K562 (cell line): ENCODE measurements around the gene AFF1. TPM values are rescaled to one million over a fixed set of nuclear protein-coding genes. Genes with fewer than 3 reads are reported as not detected.

Source experiments
- BRD9 ChIP-seq: fragments of 450-650 bp; IDR thresholded peaks from 2 replicates; pipeline ENCODE4 v1.6.1; 2018; ENCODE audit warnings: low read depth; ENCODE audit not compliant: partially characterized antibody
- CEBPZ ChIP-seq: fragments of 150-350 bp; IDR thresholded peaks from 2 replicates; pipeline ENCODE4 v1.6.1; 2014; ENCODE audit warnings: low read depth, mild to moderate bottlenecking, low read length, borderline replicate concordance
- EP300 ChIP-seq: IDR thresholded peaks from 2 replicates; pipeline ENCODE4 v1.6.1; 2012; ENCODE audit warnings: low read length, improper control_type of control experiment
- FOS ChIP-seq: IDR thresholded peaks from 3 replicates; pipeline ENCODE4 v1.6.1; 2011; ENCODE audit not compliant: insufficient read length; ENCODE audit errors: extremely low read depth
- MBD2 ChIP-seq: sonication (generic); IDR thresholded peaks from 2 replicates; pipeline ENCODE4 v1.6.1; 2016; ENCODE audit warnings: low read depth, borderline replicate concordance
- PHF21A ChIP-seq: fragments of 450-650 bp; IDR thresholded peaks from 2 replicates; pipeline ENCODE4 v1.6.1; 2017; ENCODE audit warnings: low read depth, borderline replicate concordance
- POLR2AphosphoS2 ChIP-seq: IDR thresholded peaks from 2 replicates; pipeline ENCODE4 v1.6.1; 2012; ENCODE audit warnings: low read length, improper control_type of control experiment
- POLR2H ChIP-seq: IDR thresholded peaks from 2 replicates; pipeline ENCODE4 v1.6.1; 2016; ENCODE audit warnings: missing genetic modification characterization, low read depth, mild to moderate bottlenecking, control low read depth, missing compliant biosample characterization, moderate library complexity
- SAP30 ChIP-seq: fragments of 200-600 bp; sonication (generic); IDR thresholded peaks from 2 replicates; pipeline ENCODE4 v1.6.1; 2012; ENCODE audit warnings: borderline replicate concordance, low read depth, mild to moderate bottlenecking, moderate library complexity, low read length, control low read depth, inconsistent platforms; ENCODE audit not compliant: insufficient read depth, poor library complexity, severe bottlenecking
- SMARCC2 ChIP-seq: fragments of 450-650 bp; IDR thresholded peaks from 2 replicates; pipeline ENCODE4 v1.6.1; 2017; ENCODE audit warnings: antibody characterized with exemption, moderate library complexity, mild to moderate bottlenecking, low read depth
- SMARCE1 ChIP-seq: fragments of 450-650 bp; IDR thresholded peaks from 2 replicates; pipeline ENCODE4 v1.7.1; 2016; ENCODE audit warnings: mild to moderate bottlenecking
- SNAPC5 ChIP-seq: fragments of 250-450 bp; sonication (Bioruptor Pico); IDR thresholded peaks from 2 replicates; pipeline ENCODE4 v1.8.0; 2021; ENCODE audit warnings: moderate library complexity, mild to moderate bottlenecking, inconsistent platforms
- TAF1 ChIP-seq: IDR thresholded peaks from 2 replicates; pipeline ENCODE4 v1.6.1; 2011; ENCODE audit warnings: mild to moderate bottlenecking, low read length, moderate library complexity; ENCODE audit not compliant: insufficient read depth, control insufficient read depth, severe bottlenecking; ENCODE audit errors: extremely low read depth
- U2AF2 ChIP-seq: fragments of 200-400 bp; formaldehyde crosslinking; optimal IDR thresholded peaks from 2 replicates; pipeline ENCODE3; 2017; ENCODE audit warnings: low read depth, mild to moderate bottlenecking, low read length
- ZNF143 ChIP-seq: sonication (generic); formaldehyde crosslinking; IDR thresholded peaks from 2 replicates; pipeline ENCODE4 v1.9.0; 2022; ENCODE audit warnings: mild to moderate bottlenecking, missing genetic modification reagents
- ZNF174 ChIP-seq: fragments of 250-450 bp; sonication (Bioruptor Pico); IDR thresholded peaks from 2 replicates; pipeline ENCODE4 v1.4.0; 2020; ENCODE audit warnings: mild to moderate bottlenecking
- ZNF354B ChIP-seq: fragments of 250-450 bp; sonication (Bioruptor Pico); IDR thresholded peaks from 2 replicates; pipeline ENCODE4 v1.4.0; 2020
- polyA plus RNA-seq, 8 experiments: library from polyadenylated mRNA; depleted of rRNA in 4 of 8; stranded (reverse) in 5 of 8; unstranded in 3 of 8; fragments of >200 nt; fragmentation: Nextera tagmentation in 2 of 8; fragmentation: Illumina TruSeq in 1 of 8; extraction: Ambion mirVana in 2 of 8; extraction: Trizol in 1 of 8; gene quantifications; 2 replicates each; pipeline versions ENCODE4 v1.2.1 to v1.2.3, GENCODE V29; 2011 to 2014; ENCODE audit warnings: inconsistent platforms in 1 of 8, missing spikeins in 1 of 8
- total RNA-seq, 7 experiments: library from RNA; depleted of rRNA in 6 of 7; stranded (reverse); fragments of >200 nt in 6 of 7; fragmentation: Illumina TruSeq in 2 of 7; extraction: Trizol in 2 of 7; gene quantifications; 2 replicates each; pipeline versions ENCODE4 v1.2.1 to v1.2.3, GENCODE V29; 2011 to 2021; ENCODE audit warnings: low replicate concordance in 1 of 7
- TF ChIP-seq, protein P1 (sequence below): fragments of 450-650 bp; IDR thresholded peaks from 2 replicates; pipeline ENCODE4 v1.6.1; 2016

AFF1 gene
- total and polyA plus RNA-seq, 9 of the 15 experiments (the other 6 are each of a cell fraction or from before 2014, with no cell fraction given) = 4.1 to 47.5 (median 17.2) TPM

GRCh38 chr4:87011340-87012034 is 76.7 kb downstream of the AFF1 start (continued):
- TF ChIP-seq, protein P1, sequence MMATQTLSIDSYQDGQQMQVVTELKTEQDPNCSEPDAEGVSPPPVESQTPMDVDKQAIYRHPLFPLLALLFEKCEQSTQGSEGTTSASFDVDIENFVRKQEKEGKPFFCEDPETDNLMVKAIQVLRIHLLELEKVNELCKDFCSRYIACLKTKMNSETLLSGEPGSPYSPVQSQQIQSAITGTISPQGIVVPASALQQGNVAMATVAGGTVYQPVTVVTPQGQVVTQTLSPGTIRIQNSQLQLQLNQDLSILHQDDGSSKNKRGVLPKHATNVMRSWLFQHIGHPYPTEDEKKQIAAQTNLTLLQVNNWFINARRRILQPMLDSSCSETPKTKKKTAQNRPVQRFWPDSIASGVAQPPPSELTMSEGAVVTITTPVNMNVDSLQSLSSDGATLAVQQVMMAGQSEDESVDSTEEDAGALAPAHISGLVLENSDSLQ = peak; percentile 93
- TF ChIP-seq SMARCC2 (peak; percentile 69; the same call in 1 of the 2 replicates), CEBPZ (no peak), BRD9 (peak; percentile 98), SNAPC5 (no peak), POLR2AphosphoS2 (no peak), SMARCE1 (peak; percentile 93), SAP30 (no peak), FOS (peak; percentile 64), ZNF174 (CRISPR knock-in tag) (no peak), U2AF2 (no peak), EP300 (peak; percentile 84), PHF21A (no peak), ZNF354B (0 out of 2 replicates have a peak, but pooled peaks have one; percentile 14), TAF1 (no peak), POLR2H (tag) (peak; percentile 41; the same call in 1 of the 2 replicates), MBD2 (no peak), ZNF143 (CRISPR knock-in tag) (no peak)
